HepG2 (cell line): ENCODE results near the gene NUTM2A. TPM values are rescaled to one million over a fixed set of nuclear protein-coding genes. Genes with fewer than 3 reads are reported as not detected.
"Not testable (repeated sequence)": the region's sequence is repeated elsewhere in the genome, so short reads cannot be mapped to it uniquely, and the experiment has no call there.

Experiments used
- ATAC-seq: fragments of 200-7000 bp; cut with Tn5 transposase; 3 replicates; pipeline ENCODE4 v1.9.1; 2020; ENCODE audit warnings: mild to moderate bottlenecking, moderate library complexity
- Bru-seq: library from RNA; stranded (reverse); fragments of 400-500 nt; gene quantifications from one replicate; lab custom pipeline; 2021; lab: Mats Ljungman, UMichigan
- BruChase-seq, 2 experiments: library from RNA; stranded (reverse); fragments of 400-500 nt; gene quantifications; one replicate each; lab custom pipeline; 2021; lab: Mats Ljungman, UMichigan
- BruUV-seq: library from RNA; stranded (reverse); fragments of 400-500 nt; replicated peaks from 2 replicates; lab custom pipeline; 2021; lab: Mats Ljungman, UMichigan
- CTCF ChIA-PET: fragments of 300-600 bp; formaldehyde crosslinking; extraction: SDS; loops from one replicate; lab custom pipeline; 2021; ENCODE audit warnings: low total read pairs, inconsistent platforms, low intra/inter-chr PET ratio; lab: Yijun Ruan, JAX
- POLR2A ChIA-PET: fragments of 350-600 bp; sonication (Branson Sonifier 250); formaldehyde crosslinking; loops from one replicate; lab custom pipeline; 2020; ENCODE audit warnings: antibody characterized with exemption, inconsistent platforms; lab: Yijun Ruan, JAX
- DNase-seq: peaks from one replicate; pipeline ENCODE4 v3.0.0-alpha.2; 2015; ENCODE audit warnings: low spot score
- FAIRE-seq: peaks from 3 replicates; lab custom pipeline; 2011; peaks lifted over from hg19 to GRCh38; lab: Jason Lieb, UNC
- H2AFZ ChIP-seq: one replicate; pipeline ENCODE4 v1.6.1; 2011; ENCODE audit warnings: low read length, inconsistent platforms
- H3K27ac ChIP-seq: fragments of 300-600 bp; 3 replicates; pipeline ENCODE4 v1.8.0; 2011; ENCODE audit warnings: mixed run types, mild to moderate bottlenecking, mixed read lengths, low read length, inconsistent platforms; ENCODE audit not compliant: insufficient read depth; ENCODE audit errors: extremely low read length
- H3K27me3 ChIP-seq, 2 experiments: fragments of 200-600 bp in 1 of 2; 2 replicates in 1 of 2; 3 replicates in 1 of 2; pipeline versions ENCODE4 v1.6.0 to v1.8.0; 2011; ENCODE audit warnings: low read length in 2 of 2, mild to moderate bottlenecking in 2 of 2, moderate library complexity in 2 of 2, inconsistent platforms in 1 of 2; ENCODE audit not compliant: insufficient read depth in 2 of 2, control insufficient read depth in 1 of 2
- H3K36me3 ChIP-seq, 2 experiments: fragments of 200-600 bp in 1 of 2; replicated peaks in 1 of 2; 2 replicates in 1 of 2; 3 replicates in 1 of 2; pipeline versions ENCODE4 v1.5.1 to v1.8.0; 2011; ENCODE audit warnings: low read length in 2 of 2, inconsistent platforms in 1 of 2; ENCODE audit not compliant: insufficient read depth in 2 of 2, control insufficient read depth in 1 of 2
- H3K4me1 ChIP-seq: 2 replicates; pipeline ENCODE4 v1.5.1; 2012; ENCODE audit warnings: low read length, inconsistent platforms; ENCODE audit not compliant: insufficient read depth
- H3K4me2 ChIP-seq: 2 replicates; pipeline ENCODE4 v1.6.0; 2011; ENCODE audit warnings: low read depth, low read length, inconsistent platforms
- H3K4me3 ChIP-seq, 3 experiments: fragments of 200-600 bp in 1 of 3; sonication (generic), shearing (Covaris generic) in 1 of 3; replicated peaks in 1 of 3; 2 replicates each; pipeline ENCODE4 v1.5.1; 2011 to 2016; ENCODE audit warnings: low read length in 3 of 3, inconsistent platforms in 2 of 3, low read depth in 2 of 3, mild to moderate bottlenecking in 2 of 3, control low read depth in 1 of 3, mixed read lengths in 1 of 3; ENCODE audit not compliant: insufficient read depth in 1 of 3
- H3K79me2 ChIP-seq: one replicate; pipeline ENCODE4 v1.6.1; 2011; ENCODE audit warnings: low read length, inconsistent platforms; ENCODE audit not compliant: insufficient read depth
- H3K9ac ChIP-seq: 2 replicates; pipeline ENCODE4 v1.6.0; 2011; ENCODE audit warnings: mild to moderate bottlenecking, low read depth, low read length, inconsistent platforms; ENCODE audit not compliant: insufficient read depth
- H3K9me3 ChIP-seq: 2 replicates; pipeline ENCODE4 v1.5.1; 2012; ENCODE audit warnings: mild to moderate bottlenecking, low read length
- H4K20me1 ChIP-seq: 2 replicates; pipeline ENCODE4 v1.6.0; 2011; ENCODE audit warnings: inconsistent platforms, mild to moderate bottlenecking, low read length, moderate library complexity; ENCODE audit not compliant: insufficient read depth
- WGBS: methylation state at CpG from one replicate; pipeline ENCODE4 v1.1.6; 2017; ENCODE audit warnings: low lambda C conversion rate; 5-methylcytosine and 5-hydroxymethylcytosine counted together
- in situ Hi-C: cut with HindIII; loops from 2 replicates; pipeline ENCODE4 v1.10.0; 2017; ENCODE audit warnings: low pct_unique_long_range_greater_than_20kb; ENCODE audit not compliant: extremely low pct_ligation_motif_present
- intact Hi-C: fragments of 100-400 bp; cut with micrococcal nuclease; formaldehyde crosslinking; loops from one replicate; pipeline ENCODE4 v1.10.0; 2022; ENCODE audit not compliant: unreplicated experiment
- long read RNA-seq, 2 experiments: library from RNA in 1 of 2; library from polyadenylated mRNA in 1 of 2; stranded (forward) in 1 of 2; unstranded in 1 of 2; transcript quantifications; one replicate each; pipeline ENCODE4 v2.0.0, GENCODE V29; 2019 to 2022
- polyA minus RNA-seq, 3 experiments: library from RNA; depleted of rRNA, polyadenylated mRNA; stranded (reverse); fragments of >200 nt; gene quantifications; 2 replicates each; pipeline ENCODE4 v1.2.3, GENCODE V29; 2011; ENCODE audit warnings: low replicate concordance in 1 of 3
- polyA plus RNA-seq, 8 experiments: library from polyadenylated mRNA; depleted of rRNA in 3 of 8; stranded (reverse) in 7 of 8; unstranded in 1 of 8; fragments of >200 nt; fragmentation: Illumina TruSeq in 4 of 8; extraction: Trizol in 4 of 8; gene quantifications; 2 replicates each; pipeline versions ENCODE4 v1.2.1 to v1.2.3, GENCODE V29; 2011 to 2016; ENCODE audit warnings: low read depth in 4 of 8, missing spikeins in 1 of 8, mixed read lengths in 1 of 8; ENCODE audit not compliant: insufficient read depth in 1 of 8
- total RNA-seq, 5 experiments: library from RNA; depleted of rRNA; stranded (reverse); fragments of >200 nt; fragmentation: Illumina TruSeq; extraction: Trizol; gene quantifications; 2 replicates each; pipeline ENCODE4 v1.2.3, GENCODE V29; 2016; ENCODE audit warnings: low read depth in 1 of 5

The NUTM2A gene, protein sequence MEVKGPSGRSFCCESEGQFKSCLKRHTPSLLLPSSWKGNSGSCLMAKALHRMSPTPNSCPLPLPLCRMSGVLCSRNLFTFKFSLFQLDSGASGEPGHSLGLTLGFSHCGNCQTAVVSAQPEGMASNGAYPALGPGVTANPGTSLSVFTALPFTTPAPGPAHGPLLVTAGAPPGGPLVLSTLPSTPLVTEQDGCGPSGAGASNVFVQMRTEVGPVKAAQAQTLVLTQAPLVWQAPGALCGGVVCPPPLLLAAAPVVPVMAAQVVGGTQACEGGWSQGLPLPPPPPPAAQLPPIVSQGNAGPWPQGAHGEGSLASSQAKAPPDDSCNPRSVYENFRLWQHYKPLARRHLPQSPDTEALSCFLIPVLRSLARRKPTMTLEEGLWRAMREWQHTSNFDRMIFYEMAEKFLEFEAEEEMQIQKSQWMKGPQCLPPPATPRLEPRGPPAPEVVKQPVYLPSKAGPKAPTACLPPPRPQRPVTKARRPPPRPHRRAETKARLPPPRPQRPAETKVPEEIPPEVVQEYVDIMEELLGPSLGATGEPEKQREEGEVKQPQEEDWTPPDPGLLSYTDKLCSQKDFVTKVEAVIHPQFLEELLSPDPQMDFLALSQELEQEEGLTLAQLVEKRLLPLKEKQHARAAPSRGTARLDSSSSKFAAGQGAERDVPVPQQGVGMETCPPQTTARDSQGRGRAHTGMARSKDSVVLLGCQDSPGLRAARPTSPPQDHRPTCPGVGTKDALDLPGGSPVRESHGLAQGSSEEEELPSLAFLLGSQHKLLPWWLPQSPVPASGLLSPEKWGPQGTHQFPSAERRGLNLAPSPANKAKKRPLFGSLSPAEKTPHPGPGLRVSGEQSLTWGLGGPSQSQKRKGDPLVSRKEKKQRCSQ
- 0.31 and 0.34 TPM in 2 replicates for total RNA-seq (2016; rRNA removed; fragmentation: Illumina TruSeq; extraction: Trizol)
- total RNA-seq (2016; cell fraction: cytosol; rRNA removed; fragmentation: Illumina TruSeq; extraction: Trizol; ENCODE audit: low read depth), result not detected in 2 replicates
- 0.28 and 0.37 TPM in 2 replicates for total RNA-seq (2016; cell fraction: insoluble cytoplasmic fraction; rRNA removed; fragmentation: Illumina TruSeq; extraction: Trizol)
- 0.12 and 0.28 TPM in 2 replicates for total RNA-seq (2016; cell fraction: membrane; rRNA removed; fragmentation: Illumina TruSeq; extraction: Trizol)
- 0.53 and 0.56 TPM in 2 replicates for total RNA-seq (2016; cell fraction: nucleus; rRNA removed; fragmentation: Illumina TruSeq; extraction: Trizol)
- polyA plus RNA-seq (2011; rRNA removed), result 0.05 and 0.20 TPM in 2 replicates
- 0.20 and 0.36 TPM in 2 replicates for polyA plus RNA-seq (2011; cell fraction: cytosol; rRNA removed)
- polyA plus RNA-seq (2011; cell fraction: nucleus; rRNA removed), result 0.73 and 0.84 TPM in 2 replicates
- polyA plus RNA-seq (2012), result 0.25 and 0.27 TPM in 2 replicates
- polyA plus RNA-seq (2016; cell fraction: cytosol; fragmentation: Illumina TruSeq; extraction: Trizol; ENCODE audit: low read depth), result 0.05 TPM in 1 of 2 replicates, not detected in the other
- 0.34 TPM in 1 of 2 replicates, not detected in the other for polyA plus RNA-seq (2016; cell fraction: insoluble cytoplasmic fraction; fragmentation: Illumina TruSeq; extraction: Trizol; ENCODE audit: low read depth)
- 0.09 and 0.15 TPM in 2 replicates for polyA plus RNA-seq (2016; cell fraction: membrane; fragmentation: Illumina TruSeq; extraction: Trizol; ENCODE audit: low read depth)
- 0.30 and 0.67 TPM in 2 replicates for polyA plus RNA-seq (2016; cell fraction: nucleus; fragmentation: Illumina TruSeq; extraction: Trizol; ENCODE audit: insufficient read depth, low read depth)
- polyA minus RNA-seq (2011; rRNA and poly(A)+ RNA removed; ENCODE audit: low replicate concordance), result 0.35 and 0.36 TPM in 2 replicates
- 0.40 TPM in 1 of 2 replicates, not detected in the other for polyA minus RNA-seq (2011; cell fraction: cytosol; rRNA and poly(A)+ RNA removed)
- polyA minus RNA-seq (2011; cell fraction: nucleus; rRNA and poly(A)+ RNA removed), result 0.50 and 0.64 TPM in 2 replicates
- Bru-seq, nascent RNA, result percentile 24 among the genes with signal in this experiment
- BruChase-seq, experiment 1, labeled RNA remaining after a 6-hour chase, result percentile 32 among the genes with signal in this experiment
- percentile 21 among the genes with signal in this experiment for BruChase-seq, experiment 2, labeled RNA remaining after a 2-hour chase
- long read RNA-seq, experiment 1, result 0 reads
- long read RNA-seq, experiment 2, partial matches to known transcripts, result 0 of 1 reads
- long read RNA-seq, experiment 2, other reads (novel, unspliced or antisense), result 1 of 1 reads

DNA sequence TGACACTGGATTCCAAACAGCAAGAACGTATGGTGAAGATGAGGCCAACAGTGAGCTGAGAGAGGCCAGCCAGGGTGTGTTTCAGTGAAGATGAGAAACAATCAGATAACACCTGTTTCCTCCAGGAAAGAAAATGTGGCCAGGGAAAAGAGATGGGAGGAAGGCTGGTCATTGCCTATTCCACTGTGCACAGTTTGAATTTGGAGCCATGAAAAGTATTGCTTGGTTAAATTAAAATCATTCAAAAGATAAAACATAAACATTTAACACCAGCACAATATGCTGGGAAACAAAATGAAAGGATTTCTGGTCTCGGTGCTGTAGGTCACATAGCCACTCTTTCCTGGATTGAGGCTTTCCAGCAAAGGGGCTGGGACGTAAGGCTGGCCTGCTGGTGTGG lies at the start of gene NUTM2A:
Gene NUTM2A (plus strand): TSS at position 301 of the 400 bp plus-strand sequence. CDS start 383 bp downstream, outside the sequence.
- H3K4me2 ChIP-seq, H3K36me3 ChIP-seq, H3K9me3 ChIP-seq, intact Hi-C loops, H2AFZ ChIP-seq, H3K4me3 ChIP-seq, H3K79me2 ChIP-seq, in situ Hi-C loops, FAIRE-seq, H3K4me1 ChIP-seq, H3K27me3 ChIP-seq, ATAC-seq, H3K27ac ChIP-seq, CTCF ChIA-PET, DNase-seq, H3K9ac ChIP-seq, POLR2A ChIA-PET, H4K20me1 ChIP-seq: not testable (repeated sequence)
- BruUV-seq, result TSS peak; percentile 60
- no CpG with 5 or more reads among the region's 3 CpGs for WGBS
